GM23338 (cell line): ENCODE data around the gene FBXL14. TPM values are rescaled to one million over a fixed set of nuclear protein-coding genes. Genes with fewer than 3 reads are reported as not detected.

Experiments
- ATAC-seq: fragments of 200-7000 bp; cut with Tn5 transposase; 3 replicates; pipeline ENCODE4 v1.9.1; 2020
- DNase-seq: peaks from one replicate; pipeline ENCODE4 v3.0.0-alpha.2; 2015; ENCODE audit warnings: low spot score
- H2AFZ ChIP-seq: fragments of 200-600 bp; sonication (generic); 2 replicates; pipeline ENCODE4 v1.8.0; 2016; ENCODE audit warnings: antibody characterized with exemption, mild to moderate bottlenecking, moderate library complexity
- H3F3A ChIP-seq: fragments of 200-600 bp; sonication (generic); replicated peaks from 2 replicates; pipeline ENCODE4 v1.8.0; 2017; ENCODE audit warnings: antibody characterized with exemption, mixed run types, low read depth
- H3K27ac ChIP-seq: fragments of 200-600 bp; sonication (generic); 2 replicates; pipeline ENCODE4 v1.6.1; 2016; ENCODE audit warnings: low read depth
- H3K27me3 ChIP-seq: fragments of 200-600 bp; sonication (generic); 2 replicates; pipeline ENCODE4 v1.8.0; 2016; ENCODE audit warnings: mild to moderate bottlenecking, mixed run types, moderate library complexity; ENCODE audit not compliant: insufficient read depth
- H3K36me3 ChIP-seq: fragments of 200-600 bp; sonication (generic); 2 replicates; pipeline ENCODE4 v1.8.0; 2016; ENCODE audit warnings: mild to moderate bottlenecking; ENCODE audit not compliant: insufficient read depth
- H3K4me1 ChIP-seq: fragments of 200-600 bp; sonication (generic); 2 replicates; pipeline ENCODE4 v1.8.0; 2016; ENCODE audit warnings: mild to moderate bottlenecking, moderate library complexity; ENCODE audit not compliant: insufficient read depth
- H3K4me2 ChIP-seq: fragments of 200-600 bp; sonication (generic); 2 replicates; pipeline ENCODE4 v1.7.1; 2017; ENCODE audit warnings: mixed run types
- H3K4me3 ChIP-seq: fragments of 200-600 bp; sonication (generic); 2 replicates; pipeline ENCODE4 v1.6.1; 2016; ENCODE audit warnings: mixed run types
- H3K79me2 ChIP-seq: fragments of 200-600 bp; sonication (generic); replicated peaks from 2 replicates; pipeline ENCODE4 v1.8.0; 2017; ENCODE audit warnings: mild to moderate bottlenecking; ENCODE audit not compliant: insufficient read depth
- H3K9me2 ChIP-seq: fragments of 200-600 bp; sonication (generic); 2 replicates; pipeline ENCODE4 v1.8.0; 2017; ENCODE audit not compliant: insufficient read depth
- H4K20me1 ChIP-seq: fragments of 200-600 bp; sonication (generic); replicated peaks from 2 replicates; pipeline ENCODE4 v1.8.0; 2017; ENCODE audit warnings: mild to moderate bottlenecking; ENCODE audit not compliant: insufficient read depth
- H3K27ac Mint-ChIP-seq: 2 replicates; pipeline ENCODE4 v1.8.0; 2020; ENCODE audit warnings: inconsistent platforms, mild to moderate bottlenecking, moderate library complexity, mixed read lengths
- H3K27me3 Mint-ChIP-seq: 3 replicates; pipeline ENCODE4 v1.8.0; 2022; ENCODE audit warnings: low read depth, mild to moderate bottlenecking, moderate library complexity, mixed read lengths, inconsistent platforms; ENCODE audit not compliant: insufficient read depth, poor library complexity
- H3K36me3 Mint-ChIP-seq: 3 replicates; pipeline ENCODE4 v1.8.0; 2021; ENCODE audit warnings: low read depth, mild to moderate bottlenecking, inconsistent platforms, moderate library complexity, mixed read lengths
- H3K4me1 Mint-ChIP-seq: 3 replicates; pipeline ENCODE4 v1.8.0; 2020; ENCODE audit warnings: mild to moderate bottlenecking, inconsistent platforms, mixed read lengths
- H3K4me3 Mint-ChIP-seq: 3 replicates; pipeline ENCODE4 v1.8.0; 2021; ENCODE audit warnings: moderate library complexity, mild to moderate bottlenecking, inconsistent platforms, mixed read lengths
- H3K9me3 Mint-ChIP-seq: 3 replicates; pipeline ENCODE4 v1.8.0; 2020; ENCODE audit warnings: moderate library complexity, mild to moderate bottlenecking, inconsistent platforms, mixed read lengths
- CTCF ChIP-seq, 2 experiments: fragments of 200-600 bp in 1 of 2; sonication (generic) in 1 of 2; conservative IDR thresholded peaks; 2 replicates each; pipeline versions ENCODE4 v1.5.1 to v1.6.1; 2016 to 2017; ENCODE audit warnings: antibody characterized with exemption in 2 of 2, low read depth in 2 of 2, mild to moderate bottlenecking in 2 of 2, moderate library complexity in 1 of 2
- ETS1 ChIP-seq: IDR thresholded peaks from 2 replicates; pipeline ENCODE4 v1.6.1; 2016; ENCODE audit warnings: antibody characterized with exemption
- EZH2 ChIP-seq: fragments of 200-600 bp; sonication (generic); IDR thresholded peaks from one replicate; pipeline ENCODE4 v1.8.0; 2017; ENCODE audit warnings: antibody characterized with exemption, mild to moderate bottlenecking, low read depth; ENCODE audit not compliant: unreplicated experiment
- EZH2phosphoT487 ChIP-seq: fragments of 200-600 bp; sonication (generic); IDR thresholded peaks from one replicate; pipeline ENCODE4 v1.8.1; 2018; ENCODE audit warnings: antibody characterized with exemption; ENCODE audit not compliant: unreplicated experiment
- JUNB ChIP-seq: IDR thresholded peaks from one replicate; pipeline ENCODE4 v1.6.1; 2016; ENCODE audit warnings: antibody characterized with exemption; ENCODE audit not compliant: unreplicated experiment
- NANOG ChIP-seq: IDR thresholded peaks from 2 replicates; pipeline ENCODE4 v1.6.1; 2016; ENCODE audit warnings: antibody characterized with exemption, borderline replicate concordance
- POLR2AphosphoS5 ChIP-seq: IDR thresholded peaks from 2 replicates; pipeline ENCODE4 v1.6.1; 2016; ENCODE audit warnings: antibody characterized with exemption, low read depth
- REST ChIP-seq: IDR thresholded peaks from one replicate; pipeline ENCODE4 v1.6.1; 2018; ENCODE audit warnings: antibody characterized with exemption; ENCODE audit not compliant: unreplicated experiment
- STAT1 ChIP-seq: IDR thresholded peaks from one replicate; pipeline ENCODE4 v1.6.1; 2016; ENCODE audit warnings: antibody characterized with exemption; ENCODE audit not compliant: unreplicated experiment
- ZNF114 ChIP-seq: fragments of 250-450 bp; sonication (Bioruptor Pico); IDR thresholded peaks from 2 replicates; pipeline ENCODE4 v1.5.0; 2020; ENCODE audit warnings: mild to moderate bottlenecking, moderate library complexity
- ZNF331 ChIP-seq: fragments of 250-450 bp; sonication (Bioruptor Pico); IDR thresholded peaks from 2 replicates; pipeline ENCODE4 v1.5.0; 2020; ENCODE audit warnings: low read depth, mild to moderate bottlenecking, moderate library complexity
- polyA plus RNA-seq: library from polyadenylated mRNA; unstranded; fragments of >200 nt; fragmentation: Nextera tagmentation; extraction: Ambion mirVana; gene quantifications from 2 replicates; pipeline ENCODE4 v1.2.1, GENCODE V29; 2016
- total RNA-seq: library from RNA; depleted of rRNA; stranded (reverse); fragments of >200 nt; shearing (Covaris generic); gene quantifications from 2 replicates; pipeline ENCODE4 v1.2.3, GENCODE V29; 2014

FBXL14 gene
- total and polyA plus RNA-seq, 2 experiments from 2014 or later: 0.74 to 9.4 TPM

GRCh38 chr12:1598757-1599156 is 4.4 kb upstream of the FBXL14 start (continued):
- TF ChIP-seq REST (no peak), STAT1 (no peak), NANOG (no peak), ETS1 (no peak), CTCF (conservative IDR thresholded peaks at IDR 0.05; ENCODE audit: low read depth in 2 of 2) (no peak), ZNF114 (CRISPR knock-in tag) (no peak), EZH2phosphoT487 (no peak), EZH2 (no peak), JUNB (no peak), POLR2AphosphoS5 (no peak), ZNF331 (CRISPR knock-in tag) (no peak)

GRCh38 chr12:1595690-1596347 is 1.4 kb upstream of the FBXL14 start:
- no peak overlapping the region for H3K27ac Mint-ChIP-seq
- no peak overlapping the region for H2AFZ ChIP-seq
- no peak for DNase-seq
- H3K4me1 Mint-ChIP-seq: peaks cover 31% of the 10 kb centered on the region
- no peak overlapping the region for H3K27ac ChIP-seq
- ATAC-seq: no peak
- H3K36me3 Mint-ChIP-seq: peaks cover 4% of the 10 kb centered on the region; the same call in 1 of the 3 replicates
- peak overlapping the region; percentile 75 for H3K4me3 ChIP-seq
- H4K20me1 ChIP-seq: peaks cover 6% of the 10 kb centered on the region
- peaks cover 26% of the 10 kb centered on the region for H3F3A ChIP-seq
- no peaks in the 10 kb centered on the region for H3K9me2 ChIP-seq
- H3K9me3 Mint-ChIP-seq: no peaks in the 10 kb centered on the region; the same call in 2 of the 3 replicates
- no peaks in the 10 kb centered on the region for H3K36me3 ChIP-seq
- peaks cover 62% of the 10 kb centered on the region for H3K27me3 ChIP-seq
- peaks cover 60% of the 10 kb centered on the region for H3K27me3 Mint-ChIP-seq
- H3K79me2 ChIP-seq: peaks cover 11% of the 10 kb centered on the region; the same call in 1 of the 2 replicates
- peak overlapping the region; percentile 97 for H3K4me2 ChIP-seq
- H3K4me1 ChIP-seq: peaks cover 23% of the 10 kb centered on the region
- H3K4me3 Mint-ChIP-seq: peak overlapping the region; percentile 84
- TF ChIP-seq NANOG (no peak), REST (no peak), ZNF331 (CRISPR knock-in tag) (no peak), JUNB (no peak)
